ENCODE results near the gene MYO18B. TPM values are rescaled to one million over a fixed set of nuclear protein-coding genes. Genes with fewer than 3 reads are reported as not detected.

MYO18B gene
- total and polyA plus RNA-seq, 2 of the 8 experiments (the other 6 are each of a cell fraction or from before 2014, with no cell fraction given): 0.62 to 0.78 TPM

DNA sequence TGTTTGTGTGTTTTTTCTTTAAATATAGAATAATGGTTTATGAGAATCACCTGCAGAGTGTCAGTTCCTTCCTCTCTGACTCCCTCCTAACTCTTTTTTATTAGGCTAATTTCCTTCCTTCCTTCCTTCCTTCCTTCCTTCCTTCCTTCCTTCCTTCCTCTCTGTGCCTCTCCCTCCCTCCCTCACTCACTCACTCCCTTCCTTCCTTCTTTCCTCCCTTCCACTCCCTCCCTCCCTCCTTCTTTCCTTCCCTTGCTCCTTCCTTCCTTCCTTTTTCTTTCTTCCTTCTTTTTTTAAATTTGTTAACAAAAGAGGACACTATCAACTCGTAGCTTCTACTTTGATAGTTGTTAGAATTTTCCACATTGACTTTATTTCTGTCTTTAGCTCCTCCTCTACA, 274.9 kb downstream of the MYO18B start:
- Histone ChIP-seq H2BK12ac (ENCODE audit: low read depth, low read length) (no peak overlapping the region), H3K4me3 (ENCODE audit: extremely low read depth in 1 of 4, insufficient read depth in 2 of 4, low read depth in 3 of 4, low read length in 4 of 4) (no peak overlapping the region), H3K9me3 (ENCODE audit: insufficient read depth in 2 of 2, low read depth in 1 of 2, low read length in 1 of 2) (no peaks in the 10 kb centered on the region), H2AK5ac (ENCODE audit: low read depth, low read length) (no peak overlapping the region), H4K5ac (ENCODE audit: insufficient read length, low read depth, low read length) (no peak overlapping the region), H3K27ac (ENCODE audit: low read depth, low read length) (no peak overlapping the region), H3K79me1 (ENCODE audit: low read depth, low read length) (no peaks in the 10 kb centered on the region), H4K20me1 (replicated peaks in 1 of 2; ENCODE audit: control insufficient read depth in 1 of 2, insufficient read depth in 2 of 2, low read length in 2 of 2) (no peaks in the 10 kb centered on the region), H4K8ac (ENCODE audit: extremely low read depth, insufficient read depth, low read length) (no peak overlapping the region), H3K23ac (ENCODE audit: insufficient read length) (no peak overlapping the region), H3K27me3 (replicated peaks in 1 of 4; ENCODE audit: control insufficient read depth in 3 of 4, extremely low read depth in 1 of 4, insufficient read depth in 3 of 4, low read length in 3 of 4) (no peaks in the 10 kb centered on the region), H3K14ac (ENCODE audit: insufficient read length) (no peak overlapping the region), H2BK5ac (ENCODE audit: low read depth, low read length) (no peak overlapping the region), H3K79me2 (ENCODE audit: control insufficient read depth in 1 of 2, insufficient read depth in 2 of 2, low read length in 2 of 2) (no peaks in the 10 kb centered on the region), H3K23me2 (ENCODE audit: low read depth, low read length) (no peaks in the 10 kb centered on the region), H3K4ac (replicated peaks; ENCODE audit: insufficient read length, low read depth, low read length) (no peak overlapping the region), H3K18ac (ENCODE audit: extremely low read depth, low read length) (no peak overlapping the region), H2AFZ (ENCODE audit: low read length) (no peak overlapping the region), H2BK20ac (ENCODE audit: low read length) (no peak overlapping the region), H3K56ac (replicated peaks; ENCODE audit: insufficient read length, low read depth, low read length) (no peak overlapping the region), H4K91ac (replicated peaks; ENCODE audit: insufficient read length, low read length) (no peak overlapping the region), H3K4me2 (ENCODE audit: insufficient read depth in 1 of 2, low read depth in 2 of 2, low read length in 2 of 2) (no peak overlapping the region), H3K9ac (replicated peaks in 1 of 4; ENCODE audit: extremely low read depth in 1 of 4, low read depth in 3 of 4, low read length in 3 of 4) (no peak overlapping the region), H3K4me1 (replicated peaks in 1 of 4; ENCODE audit: control insufficient read depth in 3 of 4, insufficient read depth in 4 of 4, low read length in 3 of 4) (peaks cover 0 to 5% (median 1%) of the 10 kb centered on the region in 4 experiments; a peak in 3 of 7 replicates), H2BK120ac (replicated peaks; ENCODE audit: low read depth, low read length) (no peak overlapping the region), H2BK15ac (ENCODE audit: low read length) (no peak overlapping the region; the same call in 1 of the 2 replicates), H3K36me3 (ENCODE audit: control insufficient read depth in 2 of 4, insufficient read depth in 4 of 4, low read length in 3 of 4) (no peaks in the 10 kb centered on the region)
- no peak for TF ChIP-seq E2F6 (IDR thresholded peaks at IDR 0.05)
- TF ChIP-seq SIRT6 (IDR thresholded peaks at IDR 0.05; ENCODE audit: low read length): no peak
- no peak for TF ChIP-seq HDAC2 (IDR thresholded peaks at IDR 0.05; ENCODE audit: borderline replicate concordance in 1 of 2, low read depth in 2 of 2, low read length in 2 of 2)
- no peak for TF ChIP-seq TCF12 (IDR thresholded peaks at IDR 0.05; ENCODE audit: low read depth, low read length)
- TF ChIP-seq POLR2AphosphoS5 (IDR thresholded peaks at IDR 0.05; ENCODE audit: low read depth, low read length): no peak
- no peak for TF ChIP-seq SP2 (IDR thresholded peaks at IDR 0.05; ENCODE audit: low read length)
- TF ChIP-seq CEBPB (IDR thresholded peaks at IDR 0.05; ENCODE audit: low read depth, low read length): no peak
- no peak for TF ChIP-seq FOSL1 (IDR thresholded peaks at IDR 0.05; ENCODE audit: insufficient read depth, low read depth, low read length)
- FAIRE-seq (no peak), DNase-seq (ENCODE audit: low read depth in 1 of 2, low spot score in 2 of 2) (no peak)
- CTCF ChIA-PET (ENCODE audit: partially characterized antibody): interaction anchor here (0.8 to 1.2 kb wide), 4 partner anchors 11 to 105 kb away, joined by 3 to 4 read pairs (median 3); no protein-coding TSS in a partner anchor
- WGBS, 2 experiments (ENCODE audit: extremely low coverage in 1 of 2, insufficient coverage in 1 of 2, insufficient read length in 1 of 2, insufficient replicate concordance in 2 of 2, low coverage in 1 of 2, low lambda C conversion rate in 2 of 2, missing lambda C conversion rate in 1 of 2): 81% methylated on average over 1 of the region's 1 CpG; no CpG with 5 or more reads in 1 of the 2 experiments
- POLR2A ChIA-PET (ENCODE audit: partially characterized antibody): interaction anchor here (0.9 to 2.4 kb wide), 2 partner anchors 9 to 10 kb away, joined by 3 to 5 read pairs; no protein-coding TSS in a partner anchor
